Activated T-cell treated with anti-CD3 and anti-CD28 coated beads, Interleukin-2, amount 50 U/mL, for 24 hours (primary cell): ENCODE results near the gene SCART1.
"Not testable (repeated sequence)": the region's sequence is repeated elsewhere in the genome, so short reads cannot be mapped to it uniquely, and the experiment has no call there.

ENCODE experiments used
- DNase-seq: peaks from one replicate; pipeline ENCODE4 v3.0.0-alpha.2; 2020
- H3K27ac Mint-ChIP-seq: 2 replicates; pipeline ENCODE4 v1.8.0; 2020; ENCODE audit warnings: mild to moderate bottlenecking, mixed read lengths
- H3K27me3 Mint-ChIP-seq: 2 replicates; pipeline ENCODE4 v1.8.0; 2020; ENCODE audit warnings: mixed read lengths
- H3K36me3 Mint-ChIP-seq: 2 replicates; pipeline ENCODE4 v1.8.0; 2020; ENCODE audit warnings: low read depth, mixed read lengths
- H3K4me1 Mint-ChIP-seq: 2 replicates; pipeline ENCODE4 v1.8.0; 2020; ENCODE audit warnings: low read depth, mixed read lengths
- H3K4me3 Mint-ChIP-seq: 2 replicates; pipeline ENCODE4 v1.8.0; 2020; ENCODE audit warnings: mild to moderate bottlenecking, moderate library complexity, mixed read lengths
- H3K9me3 Mint-ChIP-seq: 2 replicates; pipeline ENCODE4 v1.8.0; 2020; ENCODE audit warnings: mixed read lengths

SCART1 gene

DNA sequence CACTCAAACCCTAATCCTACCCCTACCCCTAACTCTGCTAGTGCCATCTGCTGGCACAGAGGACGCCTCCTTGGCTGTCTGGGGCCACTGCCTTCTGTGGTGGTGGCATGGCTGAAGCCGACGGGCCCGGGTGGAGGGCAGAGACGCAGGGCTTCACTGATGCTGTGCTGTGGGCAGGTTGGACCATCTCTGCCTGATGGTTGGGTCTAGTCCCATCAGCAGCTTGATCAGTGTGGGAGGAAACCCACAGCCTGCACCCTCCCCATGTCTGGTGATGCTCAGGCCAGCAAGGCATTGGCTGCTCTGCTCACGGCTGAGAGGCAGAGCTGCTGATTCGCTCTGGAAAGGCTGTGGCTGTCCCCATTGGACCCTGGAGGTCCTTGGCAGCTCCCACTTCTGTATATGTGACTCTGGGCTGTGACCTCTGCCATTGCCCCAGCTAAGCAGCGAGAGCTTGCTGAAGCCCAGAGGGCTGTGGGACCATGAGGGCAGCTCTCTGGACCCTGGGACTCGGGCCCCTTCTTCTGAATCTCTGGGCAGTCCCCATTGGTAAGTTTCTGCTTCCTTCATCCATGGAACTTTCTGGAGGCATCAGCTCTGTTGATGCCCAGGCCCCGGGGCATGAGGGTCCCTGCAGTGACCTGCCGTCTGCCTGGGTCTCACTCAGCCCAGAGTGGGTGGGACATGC is at the start of gene SCART1:
TSS of gene SCART1 (plus strand) at position 430 of the 688 bp plus-strand sequence. CDS start at position 483, 53 bp downstream.
- no peak within 1 kb of the TSS for H3K27ac Mint-ChIP-seq
- no peak within 1 kb of the TSS for H3K4me3 Mint-ChIP-seq
- H3K36me3 Mint-ChIP-seq = peaks cover 3% of the 10 kb centered on the region
- H3K27me3 Mint-ChIP-seq = no peaks in the 10 kb centered on the region
- H3K9me3 Mint-ChIP-seq = peaks cover 9% of the 10 kb centered on the region
- H3K4me1 Mint-ChIP-seq = no peaks in the 10 kb centered on the region
- DNase-seq = no peak

DNA sequence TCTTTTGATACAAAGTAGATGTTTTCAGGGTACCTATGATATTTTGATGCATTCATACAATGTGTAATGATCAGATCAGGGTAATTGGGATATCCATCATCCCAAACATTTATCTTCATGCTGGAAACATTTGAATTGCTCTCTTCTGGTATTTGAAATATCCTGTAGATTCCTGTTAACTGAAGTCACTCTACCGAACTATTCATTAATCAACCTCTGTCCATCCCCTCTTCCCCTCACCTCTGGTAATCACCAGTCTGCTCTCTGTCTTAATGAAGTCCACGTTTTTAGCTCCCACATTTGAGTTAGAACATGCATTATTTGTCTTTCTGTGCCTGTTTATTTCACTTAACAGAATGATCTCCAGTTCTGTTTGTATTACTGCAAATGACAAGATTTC is 48.5 kb upstream of the SCART1 start:
- DNase-seq = no peak
- Mint-ChIP-seq H3K9me3 (peaks cover under 1% of the 10 kb centered on the region), H3K36me3 (peaks cover 95% of the 10 kb centered on the region), H3K4me1 (peaks cover 58% of the 10 kb centered on the region), H3K27ac (peak overlapping the region; percentile 26), H3K4me3 (no peak overlapping the region), H3K27me3 (no peaks in the 10 kb centered on the region)

DNA sequence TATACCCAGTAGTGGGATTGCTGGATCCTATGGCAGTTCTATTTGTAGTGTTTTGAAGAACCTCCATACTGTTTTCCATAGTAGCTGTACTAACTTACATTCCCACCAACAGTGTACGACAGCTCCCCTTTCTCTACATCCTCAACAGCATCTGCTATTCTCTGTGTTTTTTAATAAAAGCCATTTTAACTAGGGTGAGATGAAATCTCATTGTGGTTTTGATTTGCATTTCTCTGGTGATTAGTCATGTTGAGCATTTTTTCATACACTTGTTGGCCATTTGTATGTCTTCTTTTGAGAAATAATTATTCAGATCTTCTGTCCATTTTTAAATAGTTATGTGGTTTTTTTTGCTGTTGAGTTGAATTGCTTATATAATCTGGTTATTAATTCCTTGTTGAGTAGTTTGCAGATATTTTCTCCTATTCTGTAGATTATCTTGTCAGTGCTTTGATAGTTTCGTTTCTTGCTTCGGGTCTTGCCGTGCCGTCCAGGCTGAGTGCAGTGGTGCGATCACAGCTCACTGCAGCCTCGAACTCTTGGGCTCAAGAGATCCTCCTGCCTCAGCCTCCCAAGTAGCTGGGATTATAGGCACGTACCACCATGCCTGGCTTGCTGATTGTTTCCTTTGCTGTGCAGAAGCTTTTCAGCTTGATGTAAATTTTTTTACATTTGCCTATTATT is 47.8 kb upstream of the SCART1 start:
- Mint-ChIP-seq H3K36me3 (peaks cover 95% of the 10 kb centered on the region), H3K4me3 (no peak overlapping the region), H3K27me3 (no peaks in the 10 kb centered on the region), H3K4me1 (peaks cover 51% of the 10 kb centered on the region), H3K9me3 (peaks cover 5% of the 10 kb centered on the region), H3K27ac (peak overlapping the region; percentile 26)
- no peak for DNase-seq

DNA sequence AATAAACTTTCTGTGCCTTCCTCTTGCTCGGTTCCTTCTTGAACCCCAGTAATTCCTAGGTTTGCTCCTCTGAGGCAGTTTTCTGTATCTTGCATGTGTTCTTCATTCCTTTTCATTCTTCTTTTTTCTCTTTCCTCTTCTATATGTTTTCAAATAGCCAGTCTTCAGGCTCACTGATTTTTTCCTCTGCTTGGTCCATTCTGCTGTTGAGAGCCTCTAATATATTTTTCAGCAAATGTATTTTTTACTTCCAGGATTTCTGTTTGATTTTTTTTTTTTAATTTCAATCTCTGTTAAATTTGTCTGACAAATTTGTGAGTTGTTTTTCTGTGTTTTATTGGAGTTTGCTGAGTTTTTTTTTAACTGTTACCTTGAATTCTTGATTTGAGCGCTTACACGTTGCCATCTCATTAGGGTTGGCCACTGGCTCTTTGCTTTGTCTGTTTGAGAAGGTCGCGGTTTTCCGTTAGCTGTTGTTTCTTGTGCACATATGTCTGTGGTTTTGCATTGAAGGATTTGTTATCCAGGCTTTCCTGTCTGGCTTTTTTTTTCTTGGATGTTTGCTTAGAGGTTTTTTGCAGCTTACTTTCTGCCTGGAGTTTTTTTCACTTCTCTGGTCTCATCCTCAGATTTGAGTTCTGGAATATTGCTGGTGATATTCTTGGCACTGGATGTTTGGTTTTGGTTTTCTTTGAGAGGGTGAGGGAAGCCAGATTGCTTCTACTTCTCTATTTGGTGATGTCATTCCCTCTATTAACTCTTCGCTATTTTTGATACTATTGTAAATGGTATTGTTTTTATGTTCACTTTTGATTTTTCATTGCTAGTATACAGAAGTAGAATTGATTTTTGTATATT is 42.0 kb upstream of the SCART1 start:
- Mint-ChIP-seq H3K4me3 (no peak overlapping the region), H3K9me3 (peaks cover 18% of the 10 kb centered on the region), H3K27ac (no peak overlapping the region), H3K36me3 (peaks cover 91% of the 10 kb centered on the region), H3K4me1 (peaks cover 24% of the 10 kb centered on the region), H3K27me3 (no peaks in the 10 kb centered on the region)
- no peak for DNase-seq

DNA sequence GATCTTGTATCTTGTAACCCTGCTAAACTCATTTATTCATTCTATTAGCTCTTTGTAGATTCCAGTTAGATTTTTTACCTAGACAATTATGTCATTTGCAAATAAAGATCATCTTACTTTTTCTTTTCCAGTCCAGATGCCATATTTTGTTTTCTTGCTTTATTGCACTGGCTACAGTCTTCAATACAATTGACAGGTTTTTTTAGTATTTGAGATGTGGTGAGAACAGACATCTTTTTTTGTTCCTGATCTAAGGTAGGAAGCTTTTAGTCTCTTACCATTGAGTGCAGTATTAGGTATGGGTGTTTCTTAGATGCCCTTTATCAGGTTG is 41.4 kb upstream of the SCART1 start:
- Mint-ChIP-seq H3K9me3 (peaks cover 18% of the 10 kb centered on the region), H3K27me3 (no peaks in the 10 kb centered on the region), H3K27ac (no peak overlapping the region), H3K4me3 (no peak overlapping the region), H3K36me3 (peaks cover 86% of the 10 kb centered on the region), H3K4me1 (peaks cover 18% of the 10 kb centered on the region)
- DNase-seq = no peak

DNA sequence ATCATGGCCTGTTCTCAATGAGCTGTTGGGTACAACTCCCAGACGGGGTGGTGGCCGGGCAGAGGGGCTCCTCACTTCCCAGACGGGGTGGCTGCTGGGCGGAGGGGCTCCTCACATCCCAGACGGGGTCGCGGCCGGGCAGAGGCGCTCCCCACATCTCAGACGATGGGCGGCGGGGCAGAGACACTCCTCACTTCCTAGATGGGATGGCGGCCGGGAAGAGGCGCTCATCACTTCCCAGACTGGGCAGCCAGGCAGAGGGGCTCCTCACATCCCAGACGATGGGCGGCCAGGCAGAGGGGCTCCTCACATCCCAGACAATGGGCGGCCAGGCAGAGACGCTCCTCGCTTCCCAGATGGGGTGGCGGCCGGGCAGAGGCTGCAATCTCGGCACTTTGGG is 39.3 kb upstream of the SCART1 start:
- peaks cover 18% of the 10 kb centered on the region for H3K9me3 Mint-ChIP-seq
- not testable (repeated sequence) for H3K27me3 Mint-ChIP-seq, H3K4me1 Mint-ChIP-seq, H3K27ac Mint-ChIP-seq, H3K4me3 Mint-ChIP-seq, DNase-seq
- H3K36me3 Mint-ChIP-seq = peaks cover 83% of the 10 kb centered on the region

DNA sequence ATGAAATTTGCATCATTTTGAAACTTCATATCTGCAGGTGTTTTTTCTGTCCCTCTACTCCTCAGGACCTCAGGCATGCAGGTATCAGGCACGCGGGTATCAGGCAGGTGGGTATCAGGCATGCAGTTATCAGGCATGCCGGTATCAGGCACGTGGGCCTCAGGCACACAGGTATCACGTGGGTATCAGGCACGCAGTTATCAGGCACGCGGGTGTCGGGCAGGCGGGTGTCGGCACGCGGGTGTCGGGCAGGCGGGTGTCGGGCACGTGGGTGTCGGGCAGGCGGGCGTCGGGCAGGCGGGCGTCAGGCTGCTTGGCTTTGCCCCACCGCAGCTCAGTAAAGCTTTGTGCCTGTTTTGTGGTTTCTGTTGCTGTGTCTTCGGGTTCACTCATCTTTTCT is 38.0 kb upstream of the SCART1 start:
- Mint-ChIP-seq H3K4me1 (peaks cover 3% of the 10 kb centered on the region), H3K27me3 (no peaks in the 10 kb centered on the region), H3K9me3 (peaks cover 16% of the 10 kb centered on the region), H3K4me3 (no peak overlapping the region), H3K36me3 (peaks cover 84% of the 10 kb centered on the region), H3K27ac (no peak overlapping the region)
- DNase-seq = no peak

DNA sequence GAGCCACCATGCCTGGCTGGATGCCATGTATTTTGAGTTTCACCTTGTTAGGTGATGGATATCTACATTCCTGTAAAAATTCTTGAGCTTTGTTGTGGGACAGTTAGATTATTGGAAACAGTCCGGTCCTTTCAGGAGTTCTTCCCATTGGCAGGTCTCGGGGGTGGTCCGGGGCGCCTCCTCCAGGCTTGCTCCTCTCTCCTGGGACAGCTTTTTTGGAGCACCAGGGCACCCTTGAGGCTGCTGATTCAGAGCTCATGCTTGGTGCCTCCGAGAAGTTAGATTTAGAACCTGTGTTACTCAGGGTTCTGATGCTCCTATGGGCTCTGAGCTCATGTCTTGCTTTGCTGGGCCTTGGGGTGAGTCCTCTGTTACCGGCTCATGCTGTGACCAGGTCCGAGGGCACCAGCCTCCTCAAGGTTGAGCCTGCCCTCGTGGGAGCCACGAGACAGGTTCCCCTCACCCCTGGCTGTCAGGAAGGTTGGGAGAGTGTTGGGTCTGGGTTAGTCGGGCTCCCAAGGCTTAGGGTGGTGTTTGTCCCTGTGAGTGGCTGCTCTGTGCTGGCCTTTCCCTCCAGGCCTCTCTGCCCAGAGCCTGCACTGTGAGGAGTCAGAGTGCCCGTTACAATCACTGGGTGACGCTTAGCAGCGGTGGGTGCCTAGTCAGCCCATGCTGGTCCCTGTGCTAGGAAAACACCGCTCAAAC is 35.3 kb upstream of the SCART1 start:
- H3K27me3 Mint-ChIP-seq = peaks cover 6% of the 10 kb centered on the region
- H3K4me1 Mint-ChIP-seq = peaks cover 11% of the 10 kb centered on the region
- no peak for DNase-seq
- no peaks in the 10 kb centered on the region for H3K9me3 Mint-ChIP-seq
- H3K4me3 Mint-ChIP-seq = no peak overlapping the region
- no peak overlapping the region for H3K27ac Mint-ChIP-seq
- H3K36me3 Mint-ChIP-seq = peaks cover 67% of the 10 kb centered on the region

DNA sequence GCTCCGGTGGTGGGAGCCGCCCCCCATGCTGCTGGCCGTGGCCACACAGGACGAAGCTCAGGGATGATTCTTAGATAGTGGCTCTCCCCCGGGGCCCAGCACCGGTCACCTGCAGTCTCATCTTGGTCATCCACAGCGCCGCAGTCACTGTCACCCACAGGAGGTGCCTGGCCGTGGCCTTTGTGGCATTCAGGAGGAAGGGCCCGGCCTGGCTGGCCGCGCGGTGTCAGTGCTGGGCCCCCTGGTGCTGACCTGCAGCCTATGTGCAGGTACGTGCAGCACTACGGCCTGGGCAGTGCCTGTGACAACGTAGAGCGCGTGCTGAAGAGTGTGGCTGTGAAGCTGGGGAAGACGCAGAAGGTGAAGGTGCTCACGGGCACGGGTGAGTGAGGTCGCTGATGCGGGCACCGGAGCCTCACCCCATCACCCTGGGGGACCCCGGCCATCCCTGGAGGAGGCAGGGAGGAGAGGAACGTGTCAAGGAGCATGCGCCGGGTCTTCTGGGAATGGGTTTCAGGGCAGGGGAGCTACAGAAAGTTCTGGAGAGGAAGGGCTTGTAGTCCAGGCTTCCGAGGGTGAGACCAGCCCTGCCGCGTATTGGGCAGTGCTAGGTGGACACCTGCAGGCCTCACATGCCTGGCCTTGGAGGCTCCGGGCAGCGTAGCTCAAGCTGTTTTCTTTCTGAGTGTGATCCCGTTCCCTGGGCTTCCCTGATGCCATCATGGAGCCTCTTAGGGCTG is 34.4 kb upstream of the SCART1 start:
- no peak for DNase-seq
- Mint-ChIP-seq H3K4me1 (peaks cover 11% of the 10 kb centered on the region), H3K36me3 (peaks cover 59% of the 10 kb centered on the region), H3K9me3 (no peaks in the 10 kb centered on the region), H3K27ac (no peak overlapping the region), H3K4me3 (no peak overlapping the region), H3K27me3 (peaks cover 6% of the 10 kb centered on the region)

DNA sequence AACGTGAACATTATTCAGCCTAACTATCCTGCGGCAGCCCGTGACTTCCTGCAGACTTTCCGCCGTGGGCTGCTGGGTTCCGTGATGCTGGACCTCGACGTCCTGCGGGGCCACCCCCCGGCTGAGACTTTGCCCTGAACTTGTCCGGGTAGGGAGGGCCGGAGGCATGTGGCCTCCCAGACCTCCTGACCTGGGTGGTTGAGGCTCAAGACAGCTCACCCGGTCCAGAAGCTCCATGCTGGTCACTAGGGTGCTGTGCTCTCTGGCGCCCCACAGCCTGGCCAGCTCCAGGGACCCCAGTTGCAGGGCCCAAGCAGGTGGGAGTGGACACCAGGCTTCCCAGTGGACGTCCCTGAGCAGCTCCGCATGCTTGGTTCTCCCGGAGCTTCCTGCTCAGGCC is 33.7 kb upstream of the SCART1 start:
- peaks cover 52% of the 10 kb centered on the region for H3K36me3 Mint-ChIP-seq
- DNase-seq = no peak
- peaks cover 6% of the 10 kb centered on the region for H3K27me3 Mint-ChIP-seq
- no peak overlapping the region for H3K4me3 Mint-ChIP-seq
- H3K27ac Mint-ChIP-seq = no peak overlapping the region
- peaks cover 11% of the 10 kb centered on the region for H3K4me1 Mint-ChIP-seq
- H3K9me3 Mint-ChIP-seq = no peaks in the 10 kb centered on the region

DNA sequence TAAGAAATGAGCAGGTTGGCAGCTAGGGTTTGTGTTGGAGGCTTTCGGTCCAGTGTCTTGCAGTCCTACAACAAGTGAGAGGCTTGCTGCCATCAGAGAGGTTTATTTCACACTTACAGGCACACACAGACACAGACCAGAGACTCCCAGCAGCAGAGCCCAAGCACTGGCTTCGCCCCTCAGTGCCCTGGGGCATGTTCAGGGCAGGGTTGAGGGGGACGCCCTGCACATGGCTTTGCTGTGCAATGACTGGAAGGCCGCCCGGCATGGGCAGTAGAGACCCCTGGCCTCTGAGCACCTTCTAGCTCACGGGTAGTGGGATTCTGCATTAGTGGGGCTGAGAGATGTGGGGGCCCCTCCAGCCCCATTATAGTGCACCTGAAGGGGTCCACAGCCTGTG is 33.2 kb upstream of the SCART1 start:
- peak overlapping the region; percentile 11 for H3K27ac Mint-ChIP-seq
- no peak overlapping the region for H3K4me3 Mint-ChIP-seq
- peaks cover 6% of the 10 kb centered on the region for H3K27me3 Mint-ChIP-seq
- peaks cover 47% of the 10 kb centered on the region for H3K36me3 Mint-ChIP-seq
- H3K4me1 Mint-ChIP-seq = peaks cover 8% of the 10 kb centered on the region
- no peaks in the 10 kb centered on the region for H3K9me3 Mint-ChIP-seq
- no peak for DNase-seq

DNA sequence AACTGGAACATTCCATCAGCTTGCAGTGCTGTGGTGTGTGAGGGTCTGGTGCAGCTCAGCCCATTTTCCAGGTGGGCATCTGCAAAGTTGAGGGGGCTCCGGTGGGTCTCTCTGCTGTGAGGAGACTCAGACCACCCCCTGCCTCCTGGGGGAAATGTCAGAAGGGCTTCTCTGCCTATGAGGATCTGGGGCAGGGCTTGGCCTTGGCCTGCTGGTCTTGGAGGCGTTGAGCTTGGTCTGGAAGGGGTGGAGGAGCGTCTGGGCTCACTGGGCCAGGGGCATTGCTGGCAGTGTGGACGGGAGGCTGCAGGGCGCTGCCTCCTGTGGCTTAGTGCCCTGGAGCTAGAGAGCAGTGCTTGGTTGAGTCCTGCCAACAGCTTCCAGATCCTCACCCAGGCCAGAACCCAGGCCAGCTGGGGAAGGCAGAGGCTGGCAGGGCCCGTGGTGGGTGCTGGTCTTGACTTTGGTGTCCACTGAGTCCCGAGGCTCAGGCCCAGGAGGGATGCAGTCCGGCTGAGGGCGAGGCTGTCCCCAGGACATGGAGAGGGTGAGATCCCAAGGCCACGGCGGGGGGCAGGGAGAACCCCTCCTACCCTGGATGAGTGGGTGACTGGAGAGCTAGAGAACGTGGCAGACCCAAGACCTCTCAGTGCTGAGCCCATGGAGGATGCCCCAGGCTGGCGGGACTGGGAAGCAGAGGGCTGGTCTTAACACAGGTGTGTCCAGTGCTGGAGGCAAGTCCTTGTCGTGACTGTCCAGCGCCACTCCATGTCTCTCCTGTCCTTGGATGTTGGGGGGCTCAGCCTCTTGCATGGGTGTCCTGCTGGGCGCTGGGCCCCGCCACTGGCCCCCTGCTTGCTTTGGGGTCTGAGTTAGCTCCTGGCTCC is 32.2 kb upstream of the SCART1 start:
- no peak for DNase-seq
- Mint-ChIP-seq H3K27ac (no peak overlapping the region), H3K9me3 (no peaks in the 10 kb centered on the region), H3K4me3 (no peak overlapping the region), H3K36me3 (peaks cover 41% of the 10 kb centered on the region), H3K27me3 (peaks cover 6% of the 10 kb centered on the region), H3K4me1 (peaks cover 8% of the 10 kb centered on the region)

DNA sequence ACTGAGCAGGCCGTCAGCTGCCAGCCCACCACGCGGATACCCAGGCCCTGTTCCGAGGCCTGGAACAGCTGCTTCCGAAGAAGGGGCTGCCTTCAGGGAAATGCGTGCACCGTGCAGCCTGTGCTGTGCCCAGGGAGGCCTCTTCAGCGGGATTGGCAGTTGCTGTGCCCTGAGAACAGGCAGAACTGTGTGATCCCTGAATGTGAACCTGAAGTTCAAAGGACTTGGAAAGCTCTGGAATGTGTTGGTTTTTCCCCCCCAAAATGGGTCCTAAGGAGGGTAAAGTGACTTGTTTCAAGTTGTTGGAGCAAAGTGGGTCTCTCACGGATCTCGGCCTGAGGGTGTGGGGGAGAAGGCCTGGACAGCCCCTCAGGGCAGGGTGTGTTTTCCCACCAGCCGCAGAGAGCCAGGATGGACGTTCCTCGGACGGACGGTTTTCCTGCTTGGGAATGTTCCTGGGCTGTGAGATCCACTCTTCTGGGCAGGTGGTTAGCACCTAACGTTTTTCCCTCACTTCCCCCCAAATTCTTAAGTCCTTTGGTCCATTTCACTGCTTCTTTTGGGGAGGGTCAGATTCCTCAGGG is 31.4 kb upstream of the SCART1 start:
- Mint-ChIP-seq H3K27ac (no peak overlapping the region), H3K4me3 (no peak overlapping the region), H3K36me3 (peaks cover 41% of the 10 kb centered on the region), H3K4me1 (peaks cover 8% of the 10 kb centered on the region), H3K9me3 (no peaks in the 10 kb centered on the region), H3K27me3 (peaks cover 6% of the 10 kb centered on the region)
- no peak for DNase-seq
